ENCODE data around the gene RBM15B.
A peak's percentile ranks its signal among the peaks of the same experiment; 100 is the strongest.
"Not testable (repeated sequence)": the region's sequence is repeated elsewhere in the genome, so short reads cannot be mapped to it uniquely, and the experiment has no call there.

The RBM15B gene

DNA sequence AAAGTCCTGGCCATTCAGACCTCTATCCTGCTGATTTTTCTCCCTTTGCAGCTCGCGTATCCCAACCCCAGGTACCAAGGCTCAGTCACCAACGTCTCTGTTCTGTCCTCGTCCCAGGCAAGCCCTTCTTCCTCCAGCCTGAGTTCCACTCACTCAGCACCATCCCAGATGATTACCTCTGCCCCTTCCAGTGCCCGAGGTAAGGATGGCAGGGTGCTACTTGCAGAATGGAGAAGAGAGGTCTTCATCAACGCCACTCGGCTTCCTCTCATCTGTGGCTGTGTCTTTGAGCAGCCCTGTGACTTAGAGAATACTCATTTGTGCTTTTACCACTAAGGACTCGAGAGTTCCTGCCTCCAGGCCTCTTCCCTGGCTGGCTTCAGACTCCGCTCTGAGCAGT, 28.6 kb upstream of the RBM15B start:
- H3K4me3 ChIP-seq (replicated peaks; ENCODE audit: low read depth, low read length) = no peak overlapping the region
- no peak for DNase-seq (ENCODE audit: low read depth)
- TF ChIP-seq, protein P1, sequence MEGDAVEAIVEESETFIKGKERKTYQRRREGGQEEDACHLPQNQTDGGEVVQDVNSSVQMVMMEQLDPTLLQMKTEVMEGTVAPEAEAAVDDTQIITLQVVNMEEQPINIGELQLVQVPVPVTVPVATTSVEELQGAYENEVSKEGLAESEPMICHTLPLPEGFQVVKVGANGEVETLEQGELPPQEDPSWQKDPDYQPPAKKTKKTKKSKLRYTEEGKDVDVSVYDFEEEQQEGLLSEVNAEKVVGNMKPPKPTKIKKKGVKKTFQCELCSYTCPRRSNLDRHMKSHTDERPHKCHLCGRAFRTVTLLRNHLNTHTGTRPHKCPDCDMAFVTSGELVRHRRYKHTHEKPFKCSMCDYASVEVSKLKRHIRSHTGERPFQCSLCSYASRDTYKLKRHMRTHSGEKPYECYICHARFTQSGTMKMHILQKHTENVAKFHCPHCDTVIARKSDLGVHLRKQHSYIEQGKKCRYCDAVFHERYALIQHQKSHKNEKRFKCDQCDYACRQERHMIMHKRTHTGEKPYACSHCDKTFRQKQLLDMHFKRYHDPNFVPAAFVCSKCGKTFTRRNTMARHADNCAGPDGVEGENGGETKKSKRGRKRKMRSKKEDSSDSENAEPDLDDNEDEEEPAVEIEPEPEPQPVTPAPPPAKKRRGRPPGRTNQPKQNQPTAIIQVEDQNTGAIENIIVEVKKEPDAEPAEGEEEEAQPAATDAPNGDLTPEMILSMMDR (IDR thresholded peaks at IDR 0.05; ENCODE audit: low read length, missing control alignments) = no peak

DNA sequence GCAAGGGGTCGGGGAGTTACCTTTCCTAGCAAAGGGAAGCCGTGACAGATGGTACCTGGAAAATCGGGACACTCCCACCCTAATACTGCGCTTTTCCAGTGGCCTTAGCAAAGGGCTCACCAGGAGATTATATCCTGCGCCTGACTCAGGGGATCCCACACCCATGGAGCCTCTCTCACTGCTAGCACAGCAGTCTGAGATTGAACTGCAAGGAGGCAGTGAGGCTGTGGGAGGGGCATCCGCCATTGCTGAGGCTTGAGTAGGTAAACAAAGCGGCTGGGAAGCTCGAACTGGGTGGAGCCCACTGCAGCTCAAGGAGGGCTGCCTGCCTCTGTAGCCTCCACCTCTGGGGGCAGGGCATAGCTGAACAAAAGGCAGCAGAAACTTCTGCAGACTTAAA, 22.8 kb upstream of the RBM15B start:
- not testable (repeated sequence) for DNase-seq (ENCODE audit: low read depth); H3K4me3 ChIP-seq (replicated peaks; ENCODE audit: low read depth, low read length)

DNA sequence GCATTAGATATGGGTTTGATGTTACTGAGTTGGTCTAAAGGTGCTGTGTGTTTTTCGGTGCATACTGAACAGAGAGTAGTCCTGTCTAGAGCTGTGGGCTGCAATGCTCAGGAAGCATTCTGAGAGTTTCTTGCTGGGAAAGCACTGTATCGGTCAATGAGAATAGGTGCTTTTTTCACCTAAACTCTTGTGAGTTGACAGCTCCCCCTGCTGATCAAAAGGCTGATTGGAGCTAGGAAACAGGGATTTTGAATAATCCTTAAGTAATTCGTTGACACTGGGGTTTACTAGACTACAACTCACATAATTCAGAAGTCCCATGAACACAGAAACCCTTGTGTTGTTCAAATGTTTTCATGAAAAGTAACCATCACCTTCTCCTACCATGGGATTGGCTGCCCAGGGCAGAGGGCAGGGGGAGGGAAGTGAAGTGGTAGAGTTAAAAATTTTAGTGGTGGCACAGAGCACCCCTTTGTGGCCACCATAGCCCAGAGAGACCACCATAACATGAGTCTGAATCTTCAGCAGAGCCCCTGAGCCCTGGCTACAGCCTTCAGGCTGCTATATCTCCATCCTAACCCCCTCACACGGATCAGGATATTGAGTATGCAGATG, 19.0 kb upstream of the RBM15B start:
- DNase-seq (ENCODE audit: low read depth) = peak; percentile 89
- no peak overlapping the region for H3K4me3 ChIP-seq (replicated peaks; ENCODE audit: low read depth, low read length)
- TF ChIP-seq, protein P1 (IDR thresholded peaks at IDR 0.05; ENCODE audit: low read length, missing control alignments) = peak; percentile 82

DNA sequence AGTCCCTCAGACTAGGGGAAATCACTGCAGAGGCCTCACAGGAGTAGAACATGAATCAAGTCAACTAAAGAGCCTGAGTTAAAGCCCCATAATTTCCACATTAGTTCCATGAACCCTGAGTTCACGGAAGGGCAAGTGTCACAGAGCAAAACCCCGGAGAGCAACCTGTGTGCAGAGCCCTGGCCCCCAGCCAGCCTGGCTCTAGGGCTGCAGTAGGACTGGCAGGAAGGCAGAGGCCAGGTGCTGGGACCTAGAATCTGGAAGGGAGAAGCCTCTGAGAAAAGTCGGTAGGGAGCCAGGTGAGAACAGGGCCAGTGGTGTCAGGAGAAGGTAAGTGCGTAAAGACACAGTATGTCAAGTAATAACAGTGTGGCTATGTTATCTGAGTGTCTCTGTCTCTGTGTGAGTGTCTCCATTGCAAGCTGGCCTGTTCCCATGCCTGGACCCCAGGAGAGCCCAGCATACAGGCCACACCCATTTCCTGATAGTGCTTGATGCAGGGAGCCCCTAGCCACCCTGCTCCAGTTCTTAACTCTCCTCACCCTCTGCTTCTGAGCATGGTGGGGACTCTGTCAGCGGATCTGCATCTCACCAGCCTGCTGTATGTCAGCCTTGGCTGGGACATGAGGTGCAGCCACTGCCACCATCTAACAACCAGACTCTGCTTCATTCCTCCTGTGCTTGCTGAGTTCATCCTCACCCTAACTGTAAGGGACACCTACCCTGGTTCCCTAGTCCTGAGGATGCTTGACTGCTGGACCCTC, 17.2 kb upstream of the RBM15B start:
- H3K4me3 ChIP-seq (replicated peaks; ENCODE audit: low read depth, low read length) = no peak overlapping the region
- no peak for DNase-seq (ENCODE audit: low read depth)
- TF ChIP-seq, protein P1 (IDR thresholded peaks at IDR 0.05; ENCODE audit: low read length, missing control alignments) = no peak

DNA sequence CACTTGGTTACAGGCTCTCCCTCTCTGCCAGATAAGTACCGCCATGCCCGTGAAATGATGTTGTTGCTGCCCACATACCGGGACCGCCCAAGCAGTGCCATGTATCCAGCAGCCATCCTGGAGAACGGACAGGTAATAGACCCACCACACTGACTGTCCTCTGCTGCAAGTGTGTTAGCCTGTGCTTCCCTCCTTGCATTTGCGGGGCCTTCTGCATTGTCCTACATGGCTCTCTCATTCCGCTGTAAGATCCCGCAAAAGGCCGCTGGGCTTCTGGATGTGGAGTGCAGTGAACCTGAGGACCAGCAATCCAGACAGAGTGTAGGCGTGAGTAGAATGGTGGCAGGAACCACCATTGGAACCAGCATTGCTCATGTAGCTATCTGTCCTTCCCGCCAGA, 16.6 kb upstream of the RBM15B start:
- no peak for DNase-seq (ENCODE audit: low read depth)
- TF ChIP-seq, protein P1 (IDR thresholded peaks at IDR 0.05; ENCODE audit: low read length, missing control alignments) = no peak
- no peak overlapping the region for H3K4me3 ChIP-seq (replicated peaks; ENCODE audit: low read depth, low read length)

DNA sequence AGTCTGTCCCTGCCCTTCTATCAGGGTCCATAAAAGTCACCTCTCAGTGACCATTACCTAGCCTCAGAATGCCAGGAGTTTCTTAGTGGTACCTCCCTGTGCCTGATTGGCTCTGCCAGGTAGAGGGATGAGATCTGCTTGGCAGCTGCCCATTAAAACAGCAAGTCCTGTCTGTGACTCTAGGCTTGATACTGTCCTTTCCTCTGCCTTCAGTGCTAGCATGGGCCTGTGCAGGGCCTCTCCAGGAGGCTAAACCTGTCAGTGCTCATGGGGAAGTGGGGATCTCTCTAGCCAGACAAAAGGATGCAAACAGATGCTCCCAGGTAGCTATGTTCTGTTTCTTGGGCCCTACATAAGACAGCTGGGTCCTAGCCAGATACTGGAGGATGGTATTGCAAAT, 15.9 kb upstream of the RBM15B start:
- no peak overlapping the region for H3K4me3 ChIP-seq (replicated peaks; ENCODE audit: low read depth, low read length)
- no peak for DNase-seq (ENCODE audit: low read depth)
- TF ChIP-seq, protein P1 (IDR thresholded peaks at IDR 0.05; ENCODE audit: low read length, missing control alignments) = no peak

DNA sequence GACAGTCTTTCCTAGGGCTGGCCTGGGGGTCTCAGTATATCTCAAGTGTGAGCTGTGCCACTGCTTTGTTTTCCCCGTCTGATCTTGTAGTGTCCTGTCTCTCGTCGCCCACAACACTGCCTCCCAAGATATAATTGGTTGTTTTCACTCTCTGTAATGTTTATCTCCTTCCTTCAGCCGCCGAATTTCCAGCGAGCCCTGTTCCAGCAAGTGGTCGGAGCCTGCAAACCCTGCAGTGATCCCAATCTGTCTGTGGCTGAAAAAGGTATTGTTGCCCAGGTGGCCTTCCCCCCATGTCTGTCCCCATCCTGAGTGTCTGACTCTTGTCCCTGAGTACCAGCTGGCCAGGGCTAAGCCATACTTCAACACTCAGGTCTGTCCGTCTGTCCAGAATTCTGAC, 15.5 kb upstream of the RBM15B start:
- TF ChIP-seq, protein P1 (IDR thresholded peaks at IDR 0.05; ENCODE audit: low read length, missing control alignments) = no peak
- H3K4me3 ChIP-seq (replicated peaks; ENCODE audit: low read depth, low read length) = no peak overlapping the region
- no peak for DNase-seq (ENCODE audit: low read depth)
